Stimulated activated naive B cell treated with anti-CD40 and anti-IgM and Interleukin-4, amounts not matched to agents 10 μg/mL and 1 μg/mL and 100 μg/mL, for 72 hours (primary cell): Measurements from ENCODE around the gene GRIA3.
"Not testable (repeated sequence)": the region's sequence is repeated elsewhere in the genome, so short reads cannot be mapped to it uniquely, and the experiment has no call there.

Experiments
- ATAC-seq, 2 donors: fragments of 150-1000 bp; cut with Tn5 transposase; replicated peaks; 2 replicates each; pipeline ENCODE4 v1.10.0; 2021; ENCODE audit warnings: moderate library complexity in 1 of 2
- DNase-seq: peaks from one replicate; pipeline ENCODE4 v3.0.0; 2021
- H3K27ac Mint-ChIP-seq: one replicate; pipeline ENCODE4 v1.8.0; 2022; ENCODE audit warnings: mild to moderate bottlenecking, mixed read lengths
- H3K27me3 Mint-ChIP-seq, 2 donors: one replicate each; pipeline ENCODE4 v1.8.0; 2022; ENCODE audit warnings: mixed read lengths in 2 of 2
- H3K36me3 Mint-ChIP-seq, 2 donors: one replicate each; pipeline ENCODE4 v1.8.0; 2022; ENCODE audit warnings: mixed read lengths in 2 of 2, mild to moderate bottlenecking in 1 of 2
- H3K4me1 Mint-ChIP-seq, 2 donors: one replicate each; pipeline ENCODE4 v1.8.0; 2022; ENCODE audit warnings: mixed read lengths in 2 of 2, mild to moderate bottlenecking in 1 of 2
- H3K4me3 Mint-ChIP-seq, 2 donors: one replicate each; pipeline ENCODE4 v1.8.0; 2022; ENCODE audit warnings: mild to moderate bottlenecking in 2 of 2, mixed read lengths in 2 of 2, moderate library complexity in 1 of 2
- H3K9me3 Mint-ChIP-seq, 2 donors: one replicate each; pipeline ENCODE4 v1.8.0; 2022; ENCODE audit warnings: mixed read lengths in 2 of 2, mild to moderate bottlenecking in 1 of 2

Gene GRIA3

DNA sequence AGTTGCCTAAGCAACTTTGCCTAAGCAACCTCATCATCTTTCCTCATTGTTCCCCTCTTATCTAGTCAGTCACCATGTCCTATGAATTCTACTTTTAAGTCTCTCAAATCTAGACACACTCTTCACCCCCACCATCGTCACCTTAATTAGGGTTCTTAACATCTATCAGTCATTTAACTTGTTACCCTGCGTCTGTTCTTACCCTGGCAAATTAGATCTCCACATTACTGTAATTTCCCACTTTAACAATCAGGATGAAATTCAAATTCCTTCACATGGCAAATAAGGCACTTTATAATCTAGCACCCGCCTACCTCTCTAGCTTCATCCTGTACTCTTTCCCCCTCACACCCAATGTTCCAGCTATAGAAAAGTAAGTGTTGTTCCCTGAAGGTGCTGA is 221.2 kb downstream of the GRIA3 start:
- Mint-ChIP-seq H3K27me3 (no peaks in the 10 kb centered on the region), H3K27ac (no peak overlapping the region), H3K4me1 (no peaks in the 10 kb centered on the region), H3K4me3 (no peak overlapping the region), H3K9me3 (no peaks in the 10 kb centered on the region), H3K36me3 (no peaks in the 10 kb centered on the region)
- DNase-seq (no peak), ATAC-seq (no peak)

DNA sequence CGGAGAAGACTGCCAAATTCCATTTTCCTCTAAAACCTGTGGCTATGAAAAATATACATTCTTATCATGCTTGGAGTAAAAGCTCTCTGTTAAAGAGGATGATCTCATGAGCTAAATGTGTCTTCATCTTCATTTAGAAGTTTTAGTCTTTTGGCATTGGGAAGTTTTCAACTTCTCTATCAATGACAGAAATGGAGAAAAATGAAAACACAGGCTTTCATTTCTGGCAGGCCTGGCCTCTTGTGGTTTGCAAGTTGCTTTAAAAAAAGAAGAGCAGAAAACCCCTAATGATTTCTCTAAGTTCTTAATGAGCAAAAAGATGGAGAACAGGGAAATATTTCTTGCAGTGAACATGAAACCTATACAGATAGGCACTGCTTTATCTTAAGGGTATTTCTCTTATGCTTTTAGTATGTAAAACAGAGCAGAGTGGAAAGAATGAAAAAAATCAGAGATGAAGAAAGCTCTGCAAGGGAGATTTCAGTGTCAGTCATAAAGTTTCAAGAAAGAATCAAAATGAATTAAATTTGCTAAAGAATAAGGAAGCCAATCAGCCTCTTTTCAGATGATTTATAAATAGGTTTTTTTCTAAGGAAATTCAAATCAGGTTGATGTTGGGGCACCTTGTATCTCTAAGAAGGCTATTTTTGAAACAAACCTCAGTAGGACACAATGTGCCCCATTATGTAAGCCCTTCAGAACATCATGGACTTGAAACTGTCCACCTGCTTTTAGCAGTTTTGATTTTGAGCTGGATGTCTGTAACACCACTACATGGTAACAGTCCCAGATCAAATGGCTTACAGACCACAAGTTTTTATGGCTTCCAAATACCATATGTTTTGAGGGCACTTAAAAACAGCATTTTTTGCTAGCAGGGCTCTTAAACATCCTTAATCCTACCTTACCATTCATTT is 225.0 kb downstream of the GRIA3 start:
- H3K4me1 Mint-ChIP-seq, result no peaks in the 10 kb centered on the region
- H3K27ac Mint-ChIP-seq, result peak overlapping the region; percentile 38
- no peak overlapping the region for H3K4me3 Mint-ChIP-seq
- H3K9me3 Mint-ChIP-seq, result peaks cover 0 to 6% of the 10 kb centered on the region in 2 donors
- H3K36me3 Mint-ChIP-seq, result no peaks in the 10 kb centered on the region
- peaks cover 0 to 6% of the 10 kb centered on the region in 2 donors for H3K27me3 Mint-ChIP-seq
- DNase-seq, result no peak
- ATAC-seq, result peak; percentile 60 to 78

DNA sequence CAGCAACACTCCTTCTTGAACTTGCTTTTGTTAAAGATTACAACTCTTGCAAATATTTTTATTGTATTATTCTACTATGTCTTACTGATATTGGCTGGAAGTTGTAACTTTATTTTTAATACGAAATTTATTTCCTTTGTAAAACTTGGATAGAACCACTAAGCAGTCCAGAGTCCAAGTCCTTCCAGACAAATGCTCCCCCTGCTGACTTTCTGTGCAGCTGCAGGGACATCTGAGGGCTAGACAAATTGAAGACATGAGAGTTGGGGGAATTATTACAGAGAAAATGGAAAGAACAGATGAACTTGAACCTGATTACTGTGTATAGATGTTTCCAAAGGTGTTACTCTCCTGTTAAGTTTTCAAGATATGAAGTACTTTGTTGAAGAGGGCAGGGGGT is 238.8 kb downstream of the GRIA3 start:
- no peak for DNase-seq
- no peaks in the 10 kb centered on the region for H3K36me3 Mint-ChIP-seq
- H3K27ac Mint-ChIP-seq, result no peak overlapping the region
- H3K4me1 Mint-ChIP-seq, result no peaks in the 10 kb centered on the region
- ATAC-seq, result no peak
- H3K27me3 Mint-ChIP-seq, result no peaks in the 10 kb centered on the region
- no peaks in the 10 kb centered on the region for H3K9me3 Mint-ChIP-seq
- H3K4me3 Mint-ChIP-seq, result no peak overlapping the region

DNA sequence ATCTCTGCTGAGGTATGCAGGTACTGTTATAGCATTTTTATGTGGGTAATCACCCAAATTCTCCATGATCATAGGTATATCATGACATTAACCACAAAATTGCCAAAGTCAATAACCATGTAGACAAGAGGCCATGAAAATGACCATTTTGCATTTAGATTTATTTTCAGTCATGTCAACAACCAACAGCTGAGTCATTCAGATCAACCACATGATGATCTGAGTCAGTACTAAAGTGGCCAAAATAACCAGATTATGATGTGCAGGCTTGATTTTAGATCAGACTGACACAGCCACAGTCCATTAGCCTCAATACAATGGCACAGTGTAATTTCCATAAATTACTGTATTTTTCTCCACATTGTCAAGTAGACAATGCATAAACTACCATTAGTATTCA is 240.5 kb downstream of the GRIA3 start:
- Mint-ChIP-seq H3K4me1 (no peaks in the 10 kb centered on the region), H3K36me3 (no peaks in the 10 kb centered on the region), H3K9me3 (no peaks in the 10 kb centered on the region), H3K4me3 (no peak overlapping the region), H3K27ac (no peak overlapping the region), H3K27me3 (no peaks in the 10 kb centered on the region)
- ATAC-seq (peak in 1 of 2 donors; percentile 56), DNase-seq (no peak)

DNA sequence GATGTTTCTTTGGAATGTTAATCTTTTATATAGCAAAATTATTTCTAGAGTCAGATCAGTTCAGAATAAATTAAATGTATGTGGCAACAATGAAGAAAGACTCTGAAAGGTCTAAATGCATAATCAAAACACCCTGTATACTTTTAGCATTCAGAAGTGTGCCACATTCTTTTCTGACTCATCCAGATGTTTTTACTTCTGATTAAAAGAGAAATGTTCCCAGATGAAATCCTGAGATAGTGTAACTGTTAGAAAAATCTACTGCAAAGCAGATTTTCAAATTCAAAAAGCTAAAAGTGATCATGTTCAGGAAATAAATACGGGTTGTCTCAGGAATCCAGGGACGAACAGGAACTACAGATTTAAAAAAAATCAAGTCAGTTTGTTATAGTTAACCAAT is 241.4 kb downstream of the GRIA3 start:
- DNase-seq, result no peak
- Mint-ChIP-seq H3K27me3 (no peaks in the 10 kb centered on the region), H3K36me3 (no peaks in the 10 kb centered on the region), H3K27ac (no peak overlapping the region), H3K4me3 (no peak overlapping the region), H3K4me1 (no peaks in the 10 kb centered on the region), H3K9me3 (no peaks in the 10 kb centered on the region)
- ATAC-seq, result no peak

DNA sequence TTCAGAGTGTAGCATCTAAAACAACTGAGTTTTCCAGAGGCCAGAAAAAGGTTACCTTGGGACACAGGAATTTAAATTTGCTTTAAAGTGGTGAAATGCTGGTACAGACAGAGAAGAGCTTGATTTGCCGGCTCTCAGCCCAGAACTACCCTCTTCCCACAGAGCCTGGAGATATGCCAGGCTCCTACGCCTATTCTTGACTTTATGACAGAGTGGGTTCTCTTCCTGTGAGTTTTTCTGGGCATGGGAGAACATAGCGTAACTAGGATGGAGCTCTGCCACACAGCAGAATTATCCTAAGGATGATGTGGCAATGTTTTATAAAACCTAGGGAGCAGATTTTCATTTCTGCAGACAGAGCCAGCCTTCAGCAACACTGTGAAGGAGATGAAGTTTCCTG is 241.8 kb downstream of the GRIA3 start:
- ATAC-seq (no peak), DNase-seq (no peak)
- no peaks in the 10 kb centered on the region for H3K9me3 Mint-ChIP-seq
- H3K27ac Mint-ChIP-seq, result no peak overlapping the region
- no peaks in the 10 kb centered on the region for H3K27me3 Mint-ChIP-seq
- H3K36me3 Mint-ChIP-seq, result no peaks in the 10 kb centered on the region
- no peaks in the 10 kb centered on the region for H3K4me1 Mint-ChIP-seq
- H3K4me3 Mint-ChIP-seq, result no peak overlapping the region

DNA sequence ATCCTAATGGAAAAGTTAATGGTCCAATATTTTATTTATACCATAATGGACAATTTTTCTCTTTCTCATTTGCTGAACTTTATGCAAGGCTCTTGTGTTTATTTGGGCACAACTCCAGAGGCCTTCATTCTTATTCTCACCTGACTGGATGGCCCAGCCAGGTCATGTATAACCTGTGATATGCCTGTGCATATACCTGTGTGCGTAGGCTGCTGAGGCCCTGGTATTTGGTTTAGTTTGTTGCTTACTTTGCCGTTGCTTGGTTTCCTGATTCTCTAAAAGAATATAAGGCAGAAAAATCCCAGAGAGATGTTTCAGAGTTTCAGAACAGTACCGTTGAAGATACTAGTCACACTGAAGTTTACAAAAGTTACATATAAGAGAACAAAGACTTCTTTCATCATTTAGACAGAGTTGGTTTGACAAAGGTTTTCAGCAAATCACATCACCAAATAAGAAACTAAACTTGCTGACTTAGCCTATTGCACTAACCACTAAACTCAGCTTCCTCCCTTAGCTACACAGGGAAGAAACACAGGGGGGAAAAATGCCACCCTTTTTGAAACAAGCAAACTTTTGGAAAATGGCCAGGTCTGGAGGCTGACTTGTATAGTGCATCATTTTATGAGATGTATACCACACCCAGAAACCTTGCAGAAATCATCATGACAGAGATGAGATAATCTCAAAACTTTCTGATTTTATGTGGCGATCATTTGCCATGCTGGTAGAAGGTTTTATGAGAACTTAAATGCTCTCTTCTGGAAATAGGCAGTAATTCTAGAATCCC is 248.5 kb downstream of the GRIA3 start:
- H3K27me3 Mint-ChIP-seq, result no peaks in the 10 kb centered on the region
- no peaks in the 10 kb centered on the region for H3K36me3 Mint-ChIP-seq
- H3K9me3 Mint-ChIP-seq, result peaks cover 0 to 3% of the 10 kb centered on the region in 2 donors
- no peak for DNase-seq
- H3K4me3 Mint-ChIP-seq, result no peak overlapping the region
- no peak for ATAC-seq
- no peaks in the 10 kb centered on the region for H3K4me1 Mint-ChIP-seq
- no peak overlapping the region for H3K27ac Mint-ChIP-seq

DNA sequence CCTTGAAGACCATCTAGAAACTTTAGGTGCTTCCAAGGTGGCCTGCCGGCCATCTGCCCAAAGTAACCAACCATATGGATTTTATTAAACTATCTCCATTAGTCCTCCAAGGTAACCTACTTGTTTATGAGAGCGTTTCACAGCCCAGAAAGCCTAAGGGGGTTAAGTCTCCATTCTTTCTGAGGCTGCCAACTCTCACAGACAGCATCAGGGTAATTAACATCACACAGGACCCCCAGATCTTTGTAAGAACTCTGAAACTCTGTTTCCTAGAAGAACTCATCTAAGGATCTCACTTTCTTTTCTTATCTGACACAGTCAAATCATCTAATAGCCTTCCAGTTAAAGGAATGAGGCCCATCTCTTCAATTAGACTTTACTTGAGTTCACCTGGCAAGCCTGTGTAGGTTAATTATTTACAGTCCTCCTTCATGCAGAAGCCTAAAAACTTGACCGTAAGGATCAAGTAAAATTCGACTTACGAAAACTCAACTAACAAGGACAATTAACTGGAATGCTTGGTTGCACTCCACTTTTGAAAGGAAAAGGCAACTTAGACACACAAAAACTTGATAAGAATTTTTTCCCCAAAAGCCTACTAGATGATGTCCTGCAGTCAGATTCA is 252.5 kb downstream of the GRIA3 start:
- peaks cover 0 to 7% of the 10 kb centered on the region in 2 donors for H3K9me3 Mint-ChIP-seq
- H3K36me3 Mint-ChIP-seq, result no peaks in the 10 kb centered on the region
- no peak overlapping the region for H3K27ac Mint-ChIP-seq
- ATAC-seq, result no peak
- no peak for DNase-seq
- no peak overlapping the region for H3K4me3 Mint-ChIP-seq
- no peaks in the 10 kb centered on the region for H3K27me3 Mint-ChIP-seq
- no peaks in the 10 kb centered on the region for H3K4me1 Mint-ChIP-seq

DNA sequence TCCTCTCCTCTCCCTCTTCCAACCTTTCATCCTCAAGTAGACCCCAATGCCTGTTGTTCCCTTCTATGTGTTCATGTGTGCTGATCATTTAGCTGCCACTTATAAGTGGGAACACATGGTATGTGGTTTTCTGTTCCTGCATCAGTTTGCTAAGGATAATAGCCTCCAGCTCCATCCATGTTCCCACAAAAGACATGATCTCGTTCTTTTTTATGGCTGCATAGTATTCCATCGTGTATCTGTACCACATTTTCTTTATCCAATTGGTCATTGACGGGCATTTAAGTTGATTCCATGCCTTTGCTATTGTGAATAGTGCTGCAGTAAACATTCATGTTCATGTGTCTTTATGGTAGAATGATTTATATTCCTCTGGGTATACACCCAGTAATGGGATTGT is 255.8 kb downstream of the GRIA3 start:
- H3K4me1 Mint-ChIP-seq, H3K36me3 Mint-ChIP-seq, H3K9me3 Mint-ChIP-seq, ATAC-seq, H3K27me3 Mint-ChIP-seq, DNase-seq, H3K27ac Mint-ChIP-seq, H3K4me3 Mint-ChIP-seq: not testable (repeated sequence)

DNA sequence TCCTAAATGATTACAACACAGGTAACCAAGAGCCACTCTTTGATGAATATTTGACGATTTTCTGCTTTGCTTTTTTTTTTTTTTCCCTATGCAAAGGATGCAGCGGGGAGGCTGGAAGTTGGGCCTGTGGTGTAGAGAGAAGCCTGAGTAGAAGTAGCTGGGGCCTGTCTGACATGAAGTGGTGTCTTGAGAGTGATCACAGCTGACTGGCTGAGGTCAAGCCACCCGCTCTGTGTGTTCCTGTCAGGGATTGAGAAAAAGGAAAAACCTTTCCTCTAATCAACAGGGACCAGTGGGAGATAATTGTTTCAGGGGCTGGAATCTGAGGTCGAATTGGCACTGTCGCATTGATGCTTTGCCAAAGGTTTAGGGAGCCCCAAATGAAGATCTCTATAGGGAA is 258.7 kb downstream of the GRIA3 start:
- no peak for ATAC-seq
- H3K36me3 Mint-ChIP-seq, result no peaks in the 10 kb centered on the region

DNA sequence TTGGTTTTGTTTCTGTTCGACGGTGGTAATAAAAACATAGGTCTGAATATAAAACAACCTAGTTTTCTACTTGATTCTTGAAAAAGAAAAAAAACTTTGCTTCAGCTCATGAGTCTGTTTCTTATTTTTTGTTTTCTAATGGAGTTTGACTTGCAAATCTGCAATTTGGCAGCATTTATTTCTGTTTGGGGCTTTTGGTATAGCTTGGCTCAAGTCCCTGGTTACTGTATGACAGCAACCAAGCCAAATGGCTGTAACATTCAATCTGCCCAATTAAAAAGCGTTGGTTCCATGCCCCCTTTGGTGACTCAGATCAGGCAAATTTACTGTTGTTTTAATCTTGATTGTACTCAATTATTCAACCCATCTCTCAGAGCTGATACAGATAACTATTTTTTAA is 263.4 kb downstream of the GRIA3 start:
- no peak for DNase-seq
- H3K4me3 Mint-ChIP-seq, result no peak overlapping the region
- no peaks in the 10 kb centered on the region for H3K4me1 Mint-ChIP-seq
- no peak overlapping the region for H3K27ac Mint-ChIP-seq
- no peaks in the 10 kb centered on the region for H3K36me3 Mint-ChIP-seq
- ATAC-seq, result no peak
- no peaks in the 10 kb centered on the region for H3K9me3 Mint-ChIP-seq
- no peaks in the 10 kb centered on the region for H3K27me3 Mint-ChIP-seq

More for the DNA sequence above, 258.7 kb downstream of the GRIA3 start:
- Mint-ChIP-seq H3K4me3 (no peak overlapping the region), H3K27me3 (no peaks in the 10 kb centered on the region), H3K4me1 (no peaks in the 10 kb centered on the region), H3K27ac (no peak overlapping the region), H3K9me3 (peaks cover 0 to 4% of the 10 kb centered on the region in 2 donors)
- DNase-seq, result no peak

DNA sequence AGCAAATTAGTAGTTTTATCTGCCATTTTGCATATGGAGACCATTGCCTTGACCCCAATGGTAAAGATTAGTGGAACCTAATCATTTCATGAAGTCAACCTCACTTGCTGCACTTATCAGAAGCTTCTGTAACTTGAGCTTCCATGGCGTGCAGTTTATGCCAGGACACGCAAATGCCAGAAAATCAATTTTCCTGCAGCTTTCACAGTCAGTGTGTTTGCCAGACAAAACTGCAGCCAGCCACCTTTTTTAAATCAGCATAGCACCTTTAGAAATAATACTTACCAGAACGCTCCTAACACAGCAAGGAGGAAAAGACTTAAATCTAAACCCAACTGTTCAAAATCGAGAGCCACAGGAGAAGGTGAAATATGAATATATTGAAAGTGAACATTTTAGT is 265.3 kb downstream of the GRIA3 start:
- no peak for DNase-seq
- Mint-ChIP-seq H3K36me3 (no peaks in the 10 kb centered on the region), H3K4me1 (no peaks in the 10 kb centered on the region), H3K9me3 (no peaks in the 10 kb centered on the region), H3K4me3 (no peak overlapping the region), H3K27ac (no peak overlapping the region), H3K27me3 (no peaks in the 10 kb centered on the region)
- ATAC-seq, result no peak

DNA sequence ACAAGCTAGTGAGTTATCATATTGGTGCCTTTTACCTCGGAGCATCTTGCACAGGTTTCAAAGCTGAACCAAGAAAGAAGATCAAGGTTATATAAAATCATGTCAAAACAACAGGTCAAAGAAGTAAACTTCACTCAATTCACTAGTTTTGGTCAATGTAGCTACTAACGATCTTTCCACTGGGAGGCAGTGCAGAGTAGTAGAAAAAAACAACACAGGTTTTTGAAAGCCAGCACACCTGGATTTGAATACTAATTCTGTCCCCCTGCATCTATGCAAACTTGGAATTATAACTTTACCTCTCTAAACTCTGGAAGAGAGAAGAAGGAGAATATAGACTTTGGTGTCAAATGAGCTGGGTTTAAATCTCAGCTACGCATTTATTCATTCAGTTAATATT is 266.1 kb downstream of the GRIA3 start:
- no peak overlapping the region for H3K4me3 Mint-ChIP-seq
- ATAC-seq (no peak), DNase-seq (no peak)
- H3K27me3 Mint-ChIP-seq, result no peaks in the 10 kb centered on the region
- H3K4me1 Mint-ChIP-seq, result no peaks in the 10 kb centered on the region
- H3K36me3 Mint-ChIP-seq, result no peaks in the 10 kb centered on the region
- H3K9me3 Mint-ChIP-seq, result no peaks in the 10 kb centered on the region
- no peak overlapping the region for H3K27ac Mint-ChIP-seq

DNA sequence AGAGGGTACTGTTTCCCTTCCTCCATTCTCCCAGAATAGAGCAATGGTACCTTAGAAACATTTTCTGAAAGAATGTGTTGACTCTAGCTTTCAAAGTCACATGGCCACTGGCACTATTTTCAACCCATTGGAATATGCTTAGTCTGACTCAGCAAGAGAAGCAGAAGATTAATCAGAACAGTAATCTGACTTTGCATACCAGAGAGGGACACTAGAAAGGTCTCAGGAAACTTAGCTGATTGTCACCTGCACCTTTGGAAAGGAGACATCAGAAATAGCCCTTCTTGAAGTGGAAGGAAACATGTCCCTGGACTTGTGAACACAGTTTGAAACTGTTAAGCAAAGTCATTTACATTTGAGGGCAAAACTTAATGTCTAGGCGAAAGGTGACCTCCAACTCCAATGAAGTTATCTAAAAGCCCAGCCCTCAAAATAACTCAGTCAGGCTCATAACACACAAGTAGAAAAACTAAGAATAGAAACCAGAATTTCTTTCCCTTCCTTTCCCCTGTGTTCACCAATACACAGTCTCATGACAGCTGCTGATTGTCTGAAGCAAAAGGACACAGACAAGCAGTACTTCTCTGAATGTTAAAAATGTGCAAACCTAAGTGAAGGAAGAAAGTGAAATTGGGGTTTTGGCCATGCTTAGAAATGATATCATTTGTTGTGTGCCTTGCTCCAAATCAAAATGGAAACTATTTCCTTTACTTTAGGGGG is 270.8 kb downstream of the GRIA3 start:
- H3K27me3 Mint-ChIP-seq, result no peaks in the 10 kb centered on the region
- H3K9me3 Mint-ChIP-seq, result no peaks in the 10 kb centered on the region
- H3K27ac Mint-ChIP-seq, result no peak overlapping the region
- DNase-seq (no peak), ATAC-seq (no peak)
- H3K4me3 Mint-ChIP-seq, result no peak overlapping the region
- H3K4me1 Mint-ChIP-seq, result no peaks in the 10 kb centered on the region
- H3K36me3 Mint-ChIP-seq, result no peaks in the 10 kb centered on the region
